ENCODE data around the gene PAM.

- TF ChIP-seq GATA2 (IDR thresholded peaks at IDR 0.05; ENCODE audit: low read depth, low read length) (no peak), GATA3 (IDR thresholded peaks at IDR 0.05; ENCODE audit: low read depth, low read length) (no peak)
Observed at GRCh38 chr5:102789469-102789868, 34.4 kb downstream of the PAM start.
